ENCODE results near the gene FAM8A1. TPM values are rescaled to one million over a fixed set of nuclear protein-coding genes. Genes with fewer than 3 reads are reported as not detected.

Gene FAM8A1
- total and polyA plus RNA-seq, 9 of the 15 experiments (the other 6 are each of a cell fraction or from before 2014, with no cell fraction given) = 4.9 to 23.6 (median 14.2) TPM

DNA sequence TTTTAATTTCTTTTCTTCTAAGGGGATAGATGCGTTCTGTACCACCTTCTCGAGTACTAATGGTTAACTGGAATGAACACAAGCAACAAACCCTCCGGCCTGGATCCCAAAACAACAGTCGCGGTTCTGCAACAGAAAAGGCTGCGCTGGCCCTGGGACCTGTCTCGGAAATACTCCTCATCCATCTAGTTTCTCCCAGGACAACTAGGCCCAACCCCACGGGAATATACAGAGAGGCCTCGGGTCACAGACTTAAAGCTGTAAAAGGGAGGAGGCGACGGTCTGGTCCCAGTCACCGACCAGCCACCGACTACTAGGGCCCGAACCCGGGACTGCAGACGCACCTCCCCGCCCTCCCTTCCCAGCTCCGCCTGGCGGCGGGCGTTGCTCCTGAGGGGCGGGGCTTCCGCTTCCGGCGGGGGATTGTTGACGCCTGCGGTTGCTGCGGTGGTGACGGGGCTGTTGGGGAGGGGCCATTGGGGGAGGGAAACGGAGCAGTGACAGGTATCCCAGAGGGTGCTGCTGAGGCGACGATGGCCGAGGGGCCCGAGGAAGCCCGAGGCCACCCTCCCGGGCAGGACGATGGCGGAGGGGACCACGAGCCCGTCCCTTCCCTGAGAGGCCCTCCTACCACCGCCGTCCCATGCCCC is at the start of gene FAM8A1 (continued):
- TF ChIP-seq, protein P1, sequence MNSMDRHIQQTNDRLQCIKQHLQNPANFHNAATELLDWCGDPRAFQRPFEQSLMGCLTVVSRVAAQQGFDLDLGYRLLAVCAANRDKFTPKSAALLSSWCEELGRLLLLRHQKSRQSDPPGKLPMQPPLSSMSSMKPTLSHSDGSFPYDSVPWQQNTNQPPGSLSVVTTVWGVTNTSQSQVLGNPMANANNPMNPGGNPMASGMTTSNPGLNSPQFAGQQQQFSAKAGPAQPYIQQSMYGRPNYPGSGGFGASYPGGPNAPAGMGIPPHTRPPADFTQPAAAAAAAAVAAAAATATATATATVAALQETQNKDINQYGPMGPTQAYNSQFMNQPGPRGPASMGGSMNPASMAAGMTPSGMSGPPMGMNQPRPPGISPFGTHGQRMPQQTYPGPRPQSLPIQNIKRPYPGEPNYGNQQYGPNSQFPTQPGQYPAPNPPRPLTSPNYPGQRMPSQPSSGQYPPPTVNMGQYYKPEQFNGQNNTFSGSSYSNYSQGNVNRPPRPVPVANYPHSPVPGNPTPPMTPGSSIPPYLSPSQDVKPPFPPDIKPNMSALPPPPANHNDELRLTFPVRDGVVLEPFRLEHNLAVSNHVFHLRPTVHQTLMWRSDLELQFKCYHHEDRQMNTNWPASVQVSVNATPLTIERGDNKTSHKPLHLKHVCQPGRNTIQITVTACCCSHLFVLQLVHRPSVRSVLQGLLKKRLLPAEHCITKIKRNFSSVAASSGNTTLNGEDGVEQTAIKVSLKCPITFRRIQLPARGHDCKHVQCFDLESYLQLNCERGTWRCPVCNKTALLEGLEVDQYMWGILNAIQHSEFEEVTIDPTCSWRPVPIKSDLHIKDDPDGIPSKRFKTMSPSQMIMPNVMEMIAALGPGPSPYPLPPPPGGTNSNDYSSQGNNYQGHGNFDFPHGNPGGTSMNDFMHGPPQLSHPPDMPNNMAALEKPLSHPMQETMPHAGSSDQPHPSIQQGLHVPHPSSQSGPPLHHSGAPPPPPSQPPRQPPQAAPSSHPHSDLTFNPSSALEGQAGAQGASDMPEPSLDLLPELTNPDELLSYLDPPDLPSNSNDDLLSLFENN (IDR thresholded peaks at IDR 0.05; ENCODE audit: low read depth in 2 of 2, low read length in 2 of 2) = peak in 1 of 2 experiments; percentile 71; a peak in 1 of 4 replicates
- TF ChIP-seq NR2C2 (CRISPR knock-in tag; IDR thresholded peaks at IDR 0.05) (0 out of 2 replicates have a peak, but pooled peaks have one; percentile 23), NR2C2 (tag; IDR thresholded peaks at IDR 0.05) (no peak), MECOM (CRISPR knock-in tag; IDR thresholded peaks at IDR 0.05) (no peak), TOE1 (IDR thresholded peaks at IDR 0.05; ENCODE audit: borderline replicate concordance) (peak; percentile 46; the same call in 1 of the 2 replicates), TOE1 (CRISPR knock-in tag; IDR thresholded peaks at IDR 0.05; ENCODE audit: borderline replicate concordance, low read depth) (no peak), TEAD4 (IDR thresholded peaks at IDR 0.05; ENCODE audit: low read length) (no peak), TEAD4 (CRISPR knock-in tag; IDR thresholded peaks at IDR 0.05; ENCODE audit: borderline replicate concordance) (no peak), PCBP1 (IDR thresholded peaks at IDR 0.05; ENCODE audit: low read depth, low read length, poor library complexity, severe bottlenecking) (no peak), ZNF174 (CRISPR knock-in tag; IDR thresholded peaks at IDR 0.05) (no peak), RBM22 (IDR thresholded peaks at IDR 0.05; ENCODE audit: low read depth, low read length, poor library complexity, severe bottlenecking) (peak; percentile 4), KLF16 (IDR thresholded peaks at IDR 0.05) (no peak), SRSF9 (IDR thresholded peaks at IDR 0.05; ENCODE audit: borderline replicate concordance, low read depth, low read length) (no peak), TRIM24 (IDR thresholded peaks at IDR 0.05) (0 out of 4 replicates have a peak, but pooled peaks of 1 of the 2 experiments have one; percentile 10), ZNF77 (CRISPR knock-in tag; IDR thresholded peaks at IDR 0.05) (no peak), RBFOX2 (IDR thresholded peaks at IDR 0.05; ENCODE audit: low read depth, low read length) (peak; percentile 90), ZC3H11A (IDR thresholded peaks at IDR 0.05; ENCODE audit: low read depth, low read length) (no peak), ZNF766 (CRISPR knock-in tag; conservative IDR thresholded peaks at IDR 0.05) (no peak)
- TF ChIP-seq, protein P2, sequence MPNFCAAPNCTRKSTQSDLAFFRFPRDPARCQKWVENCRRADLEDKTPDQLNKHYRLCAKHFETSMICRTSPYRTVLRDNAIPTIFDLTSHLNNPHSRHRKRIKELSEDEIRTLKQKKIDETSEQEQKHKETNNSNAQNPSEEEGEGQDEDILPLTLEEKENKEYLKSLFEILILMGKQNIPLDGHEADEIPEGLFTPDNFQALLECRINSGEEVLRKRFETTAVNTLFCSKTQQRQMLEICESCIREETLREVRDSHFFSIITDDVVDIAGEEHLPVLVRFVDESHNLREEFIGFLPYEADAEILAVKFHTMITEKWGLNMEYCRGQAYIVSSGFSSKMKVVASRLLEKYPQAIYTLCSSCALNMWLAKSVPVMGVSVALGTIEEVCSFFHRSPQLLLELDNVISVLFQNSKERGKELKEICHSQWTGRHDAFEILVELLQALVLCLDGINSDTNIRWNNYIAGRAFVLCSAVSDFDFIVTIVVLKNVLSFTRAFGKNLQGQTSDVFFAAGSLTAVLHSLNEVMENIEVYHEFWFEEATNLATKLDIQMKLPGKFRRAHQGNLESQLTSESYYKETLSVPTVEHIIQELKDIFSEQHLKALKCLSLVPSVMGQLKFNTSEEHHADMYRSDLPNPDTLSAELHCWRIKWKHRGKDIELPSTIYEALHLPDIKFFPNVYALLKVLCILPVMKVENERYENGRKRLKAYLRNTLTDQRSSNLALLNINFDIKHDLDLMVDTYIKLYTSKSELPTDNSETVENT (CRISPR knock-in tag; IDR thresholded peaks at IDR 0.05) = no peak
- TF ChIP-seq, protein P3, sequence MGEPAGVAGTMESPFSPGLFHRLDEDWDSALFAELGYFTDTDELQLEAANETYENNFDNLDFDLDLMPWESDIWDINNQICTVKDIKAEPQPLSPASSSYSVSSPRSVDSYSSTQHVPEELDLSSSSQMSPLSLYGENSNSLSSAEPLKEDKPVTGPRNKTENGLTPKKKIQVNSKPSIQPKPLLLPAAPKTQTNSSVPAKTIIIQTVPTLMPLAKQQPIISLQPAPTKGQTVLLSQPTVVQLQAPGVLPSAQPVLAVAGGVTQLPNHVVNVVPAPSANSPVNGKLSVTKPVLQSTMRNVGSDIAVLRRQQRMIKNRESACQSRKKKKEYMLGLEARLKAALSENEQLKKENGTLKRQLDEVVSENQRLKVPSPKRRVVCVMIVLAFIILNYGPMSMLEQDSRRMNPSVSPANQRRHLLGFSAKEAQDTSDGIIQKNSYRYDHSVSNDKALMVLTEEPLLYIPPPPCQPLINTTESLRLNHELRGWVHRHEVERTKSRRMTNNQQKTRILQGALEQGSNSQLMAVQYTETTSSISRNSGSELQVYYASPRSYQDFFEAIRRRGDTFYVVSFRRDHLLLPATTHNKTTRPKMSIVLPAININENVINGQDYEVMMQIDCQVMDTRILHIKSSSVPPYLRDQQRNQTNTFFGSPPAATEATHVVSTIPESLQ (CRISPR knock-in tag; IDR thresholded peaks at IDR 0.05) = no peak

Data from K562 (cell line).